Hematopoietic multipotent progenitor cell (in vitro differentiated cells): ENCODE results near the gene PPP1R3E. TPM values are rescaled to one million over a fixed set of nuclear protein-coding genes. Genes with fewer than 3 reads are reported as not detected.
"Not testable (repeated sequence)": the region's sequence is repeated elsewhere in the genome, so short reads cannot be mapped to it uniquely, and the experiment has no call there.

Experiments used
- DNase-seq, 3 donors: peaks; one replicate each; pipeline ENCODE4 v3.0.0-alpha.2; 2011 to 2015; ENCODE audit warnings: low read depth in 2 of 3, low spot score in 2 of 3
- total RNA-seq: library from RNA; depleted of rRNA; stranded (reverse); fragments of >200 nt; gene quantifications from one replicate; pipeline ENCODE4 v1.2.3, GENCODE V29; 2012

Gene PPP1R3E
- total RNA-seq, result 10.2 TPM

- DNase-seq, result peak; percentile 67 to 80 (median 76)
Observed at GRCh38 chr14:23302290-23303225, at the start of gene PPP1R3E. Gene PPP1R3E (minus strand): TSS chr14:23302859. CDS start chr14:23302576, 283 bp downstream.

- DNase-seq, result peak in 1 of 3 donors; percentile 10
Observed at GRCh38 chr14:23351681-23352505, 49.2 kb upstream of the PPP1R3E start.

- DNase-seq, result no peak
Observed at GRCh38 chr14:23349156-23349845, 46.6 kb upstream of the PPP1R3E start.

GRCh38 chr14:23348297-23348655 lies 45.6 kb upstream of the PPP1R3E start:
- DNase-seq, result no peak

GRCh38 chr14:23347406-23348296 lies 45.0 kb upstream of the PPP1R3E start:
- DNase-seq, result no peak

GRCh38 chr14:23346693-23347405 lies 44.2 kb upstream of the PPP1R3E start:
- no peak for DNase-seq

GRCh38 chr14:23345987-23346692 lies 43.5 kb upstream of the PPP1R3E start:
- no peak for DNase-seq

- no peak for DNase-seq
Observed at GRCh38 chr14:23344481-23344880, 41.8 kb upstream of the PPP1R3E start.

GRCh38 chr14:23339506-23340268 lies 37.0 kb upstream of the PPP1R3E start:
- no peak for DNase-seq

- no peak for DNase-seq
Observed at GRCh38 chr14:23335623-23336022, 33.0 kb upstream of the PPP1R3E start.

GRCh38 chr14:23327947-23328744 lies 25.5 kb upstream of the PPP1R3E start:
- DNase-seq, result peak; percentile 47 to 86 (median 68)

GRCh38 chr14:23326491-23327332 lies 24.1 kb upstream of the PPP1R3E start:
- DNase-seq, result no peak

GRCh38 chr14:23325746-23326145 lies 23.1 kb upstream of the PPP1R3E start:
- DNase-seq, result not testable (repeated sequence)

- DNase-seq, result no peak
Observed at GRCh38 chr14:23324993-23325392, 22.3 kb upstream of the PPP1R3E start.

GRCh38 chr14:23324455-23324846 lies 21.8 kb upstream of the PPP1R3E start:
- no peak for DNase-seq

GRCh38 chr14:23323838-23324454 lies 21.3 kb upstream of the PPP1R3E start:
- DNase-seq, result no peak
